ENCODE measurements around the gene EHBP1.
"Not testable (repeated sequence)": the region's sequence is repeated elsewhere in the genome, so short reads cannot be mapped to it uniquely, and the experiment has no call there.

Gene EHBP1

GRCh38 chr2:63066838-63067237 lies 361.3 kb downstream of the EHBP1 start:
- DNase-seq (ENCODE audit: low read depth in 2 of 2): no peak

DNA sequence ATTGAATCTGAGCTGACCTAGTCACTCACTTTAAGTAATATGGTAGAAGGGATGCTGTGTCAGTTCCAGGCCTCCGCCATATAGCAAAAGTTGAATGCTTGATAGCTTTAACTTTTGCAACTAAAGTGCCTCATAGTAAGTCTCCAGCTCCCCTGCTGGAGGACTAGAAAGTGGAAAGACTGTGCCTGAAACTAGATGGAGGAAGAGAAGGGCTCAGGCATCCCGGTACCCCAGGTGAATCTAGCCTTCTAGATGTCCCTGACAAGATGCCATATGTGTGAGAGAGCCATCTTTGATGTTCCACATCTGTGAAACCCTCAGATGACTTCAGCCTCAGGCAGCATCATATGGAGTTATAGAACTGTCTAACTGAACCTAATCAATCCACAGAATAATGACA lies 366.2 kb downstream of the EHBP1 start:
- DNase-seq (ENCODE audit: low read depth in 2 of 2): no peak

GRCh38 chr2:63073994-63074393 lies 368.5 kb downstream of the EHBP1 start:
- no peak for DNase-seq (ENCODE audit: low read depth in 2 of 2)

GRCh38 chr2:63074399-63074798 lies 368.9 kb downstream of the EHBP1 start:
- not testable (repeated sequence) for DNase-seq (ENCODE audit: low read depth in 2 of 2)

- no peak for DNase-seq (ENCODE audit: low read depth in 2 of 2)
Measured at GRCh38 chr2:63078852-63079606, 373.5 kb downstream of the EHBP1 start.

- no peak for DNase-seq (ENCODE audit: low read depth in 2 of 2)
Measured at GRCh38 chr2:63081404-63081803, 375.9 kb downstream of the EHBP1 start.

DNA sequence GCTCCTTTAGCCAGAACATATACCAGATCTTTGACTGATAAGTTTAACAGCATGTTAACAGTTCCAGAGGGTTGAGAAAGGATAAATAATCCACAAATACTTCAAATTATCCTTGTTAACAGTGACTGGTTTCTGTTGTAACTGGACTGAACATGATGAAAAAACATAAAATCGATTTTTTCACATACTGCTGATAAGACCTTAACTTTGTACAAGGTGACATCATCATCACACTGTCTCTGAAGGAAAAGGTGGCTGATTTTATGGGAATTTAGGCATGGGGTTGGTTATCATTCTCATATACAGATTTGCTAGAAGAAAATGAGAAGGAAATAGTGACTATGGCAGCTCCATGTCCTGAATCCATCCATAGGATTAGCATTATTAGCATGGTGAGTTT lies 381.2 kb downstream of the EHBP1 start:
- no peak for DNase-seq (ENCODE audit: low read depth in 2 of 2)

- DNase-seq (ENCODE audit: low read depth in 2 of 2): no peak
Measured at GRCh38 chr2:63092401-63092800, 386.9 kb downstream of the EHBP1 start.

DNA sequence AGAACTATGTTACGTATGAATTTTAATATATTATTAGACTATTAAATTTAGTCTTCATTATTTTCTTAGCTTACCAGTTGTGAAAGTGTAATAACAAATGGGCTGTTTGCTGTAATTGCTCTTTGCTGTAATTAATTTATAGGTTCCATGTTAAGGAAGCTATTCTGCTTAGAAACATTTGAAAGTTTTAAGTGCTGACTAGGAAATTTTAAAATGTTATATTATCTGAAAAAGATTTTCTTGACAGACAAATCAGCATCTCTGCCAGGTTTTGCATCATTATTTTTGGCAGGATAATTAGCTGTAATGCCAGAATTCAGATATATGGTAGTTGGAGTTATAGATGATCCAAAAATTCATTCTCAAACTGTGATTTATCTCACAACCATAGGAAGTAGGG lies 387.3 kb downstream of the EHBP1 start:
- no peak for DNase-seq (ENCODE audit: low read depth in 2 of 2)

DNA sequence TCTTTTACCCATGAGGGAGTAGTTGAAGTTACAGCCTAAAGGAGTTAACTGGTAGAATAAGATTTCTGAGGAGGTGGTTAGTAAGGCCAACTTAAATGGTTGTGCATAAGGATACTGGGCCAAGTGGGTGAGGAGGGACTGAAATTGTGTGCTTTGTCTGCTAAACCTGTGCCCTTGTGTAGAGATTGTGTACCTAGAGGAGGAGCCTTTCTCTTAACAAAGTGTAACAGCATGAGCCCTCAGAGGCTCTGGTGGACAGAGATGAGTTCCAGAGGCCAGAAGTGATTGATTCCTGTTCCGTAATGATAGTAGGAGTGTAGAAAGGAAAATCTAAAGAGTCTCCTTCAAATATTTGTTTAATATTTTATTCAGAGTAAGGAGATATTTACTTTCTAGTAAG lies 388.0 kb downstream of the EHBP1 start:
- no peak for DNase-seq (ENCODE audit: low read depth in 2 of 2)

Measured in stimulated activated CD4-positive, alpha-beta T cell treated with anti-CD3 and anti-CD28 coated beads, Interleukin-15, amount 100 ng/mL, for 48 hours (primary cell).